C4-2B (cell line): ENCODE measurements around the gene CFLAR.

Experiments used
- H3K27ac ChIP-seq: fragments of 450-650 bp; 2 replicates; pipeline ENCODE4 v1.5.1; 2017
- CTCF ChIP-seq: fragments of 450-650 bp; conservative IDR thresholded peaks from 2 replicates; pipeline ENCODE4 v1.5.1; 2017; ENCODE audit warnings: mild to moderate bottlenecking
- ZFX ChIP-seq: fragments of 450-650 bp; IDR thresholded peaks from 2 replicates; pipeline ENCODE4 v1.6.1; 2017

The CFLAR gene

GRCh38 chr2:201219328-201220096, 103.5 kb downstream of the CFLAR start:
- peak overlapping the region; percentile 15 for H3K27ac ChIP-seq
- TF ChIP-seq CTCF = no peak
- no peak for TF ChIP-seq ZFX

- TF ChIP-seq ZFX = no peak
- TF ChIP-seq CTCF = no peak
- peak overlapping the region; percentile 36; the same call in 1 of the 2 replicates for H3K27ac ChIP-seq
These were observed 104.2 kb downstream of the CFLAR start for GRCh38 chr2:201220102-201220570.

- TF ChIP-seq CTCF = no peak
- TF ChIP-seq ZFX = no peak
- no peak overlapping the region for H3K27ac ChIP-seq
These were observed 107.4 kb downstream of the CFLAR start for GRCh38 chr2:201223089-201224073.
